Measurements from ENCODE around the gene PRKAG1.

DNA sequence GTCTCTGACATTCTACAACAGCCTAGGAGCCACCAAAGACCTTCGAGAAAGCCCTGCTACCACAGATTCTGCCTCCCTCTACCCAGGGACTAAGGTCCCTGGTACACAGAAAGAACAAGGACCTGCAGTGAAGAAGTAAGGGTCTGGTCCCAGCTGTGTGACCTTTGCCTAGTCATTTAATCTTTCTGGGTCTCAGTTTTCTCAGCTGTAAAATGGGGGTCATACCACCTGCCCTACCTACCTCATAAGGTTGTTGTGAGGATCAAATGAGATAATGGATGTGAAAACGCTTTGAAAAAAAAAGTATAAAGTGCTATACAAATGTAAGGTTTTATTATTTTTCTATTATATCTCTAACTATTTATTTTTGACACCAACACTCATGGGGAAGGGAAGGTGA is 5.2 kb upstream of the PRKAG1 start:
- TF ChIP-seq POLR2AphosphoS5 (IDR thresholded peaks at IDR 0.05; ENCODE audit: low read depth, low read length) (no peak), POLR2A (IDR thresholded peaks at IDR 0.05; ENCODE audit: low read depth, low read length) (no peak), TAF1 (IDR thresholded peaks at IDR 0.05; ENCODE audit: borderline replicate concordance, low read depth, low read length) (no peak)

Data from GM12892 (cell line).